Mesodermal cell (in vitro differentiated cells): ENCODE results near the gene HBG1.
A peak's percentile ranks its signal among the peaks of the same experiment; 100 is the strongest.

Source experiments
- H3K27ac ChIP-seq: 2 replicates; pipeline ENCODE4 v1.7.0; 2013; ENCODE audit warnings: mild to moderate bottlenecking, low read depth, low read length, moderate library complexity; ENCODE audit not compliant: severe bottlenecking
- H3K36me3 ChIP-seq: 2 replicates; pipeline ENCODE4 v1.7.1; 2013; ENCODE audit warnings: mild to moderate bottlenecking, low read length, moderate library complexity; ENCODE audit not compliant: control insufficient read depth, insufficient read depth
- H3K4me1 ChIP-seq: one replicate; pipeline ENCODE4 v1.7.1; 2013; ENCODE audit warnings: mild to moderate bottlenecking, low read length; ENCODE audit not compliant: insufficient read depth, control insufficient read depth, poor library complexity, severe bottlenecking
- H3K4me3 ChIP-seq: 2 replicates; pipeline ENCODE4 v1.7.0; 2013; ENCODE audit warnings: low read length, control low read depth, mild to moderate bottlenecking; ENCODE audit not compliant: insufficient read depth, poor library complexity, severe bottlenecking; ENCODE audit errors: extremely low read depth
- H3K9me3 ChIP-seq: 2 replicates; pipeline ENCODE4 v1.7.1; 2013; ENCODE audit warnings: mild to moderate bottlenecking, low read length, moderate library complexity; ENCODE audit not compliant: control insufficient read depth
- WGBS, 2 experiments: methylation state at CpG; one replicate each; pipeline ENCODE4 v1.1.5; 2013; ENCODE audit warnings: missing lambda C conversion rate in 2 of 2; ENCODE audit not compliant: insufficient coverage in 2 of 2; 5-methylcytosine and 5-hydroxymethylcytosine counted together

Gene HBG1

DNA sequence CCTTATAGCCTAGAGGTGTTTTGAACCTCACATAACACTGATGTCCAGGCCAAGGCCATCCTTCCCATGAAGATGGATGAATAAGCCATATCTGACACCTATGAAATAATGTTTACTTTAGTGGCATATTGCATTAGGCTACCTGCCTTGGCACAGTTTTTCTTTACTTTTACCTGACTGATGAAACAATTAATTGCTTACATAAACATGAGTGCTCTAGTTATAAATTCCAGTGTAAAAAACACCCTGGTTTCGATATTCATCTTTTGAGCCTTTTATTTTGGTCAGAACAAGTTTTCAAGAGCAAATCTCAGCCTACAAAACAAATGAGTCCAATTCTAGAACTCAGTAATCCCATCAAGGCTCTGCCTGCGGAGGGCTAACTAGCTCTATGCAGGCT, 27.0 kb upstream of the HBG1 start:
- 89 to 100% methylated on average over 1 of the region's 2 CpGs for WGBS, 2 experiments
- Histone ChIP-seq H3K9me3 (no peaks in the 10 kb centered on the region), H3K27ac (no peak overlapping the region), H3K4me1 (peaks cover 24% of the 10 kb centered on the region), H3K36me3 (no peaks in the 10 kb centered on the region), H3K4me3 (no peak overlapping the region)

GRCh38 chr11:5275369-5276110, 25.9 kb upstream of the HBG1 start:
- WGBS, 2 experiments, result 80 to 90% methylated on average over 2 of the region's 6 CpGs
- H3K4me1 ChIP-seq, result peaks cover 18% of the 10 kb centered on the region
- no peak overlapping the region for H3K4me3 ChIP-seq
- no peaks in the 10 kb centered on the region for H3K36me3 ChIP-seq
- no peaks in the 10 kb centered on the region for H3K9me3 ChIP-seq
- peak overlapping the region; percentile 48 for H3K27ac ChIP-seq

GRCh38 chr11:5274395-5274794, 24.7 kb upstream of the HBG1 start:
- Histone ChIP-seq H3K4me3 (no peak overlapping the region), H3K27ac (peak overlapping the region; percentile 54), H3K9me3 (no peaks in the 10 kb centered on the region), H3K4me1 (peaks cover 13% of the 10 kb centered on the region), H3K36me3 (no peaks in the 10 kb centered on the region)
- 68% methylated on average over 4 of the region's 5 CpGs for WGBS, 2 experiments

- Histone ChIP-seq H3K36me3 (no peaks in the 10 kb centered on the region), H3K9me3 (no peaks in the 10 kb centered on the region), H3K4me1 (peaks cover 13% of the 10 kb centered on the region), H3K4me3 (no peak overlapping the region), H3K27ac (no peak overlapping the region)
- 67 to 88% methylated on average over 1 of the region's 4 CpGs for WGBS, 2 experiments
These were observed 22.8 kb upstream of the HBG1 start for GRCh38 chr11:5272395-5273017.

DNA sequence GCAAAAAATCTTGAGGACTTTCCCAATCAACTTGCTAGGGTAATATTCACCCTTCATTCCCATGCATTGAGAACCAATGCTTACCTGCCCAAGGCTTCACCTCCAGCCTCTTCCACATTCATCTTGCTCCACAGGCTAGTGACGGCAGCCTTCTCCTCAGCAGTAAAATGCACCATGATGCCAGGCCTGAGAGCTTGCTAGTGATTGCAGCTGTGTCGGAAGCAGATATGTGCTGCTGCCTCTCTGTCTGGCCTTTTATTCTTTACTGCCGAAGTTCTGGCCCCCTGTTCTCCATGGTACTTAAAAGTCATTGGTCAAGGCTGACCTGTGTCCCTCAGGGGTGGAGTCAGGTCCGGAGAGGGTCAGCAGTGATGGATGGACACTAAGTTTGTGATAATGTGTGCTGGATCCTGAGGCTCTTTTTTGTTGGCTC, 20.1 kb upstream of the HBG1 start, which contains the start of gene HBE1:
TSS of gene HBE1 (minus strand) at position 231 of the 433 bp plus-strand sequence. CDS start at position 176, 55 bp downstream.
- WGBS, 2 experiments, result 81 to 84% methylated on average over 3 of the region's 4 CpGs
- H3K4me1 ChIP-seq, result peaks cover 5% of the 10 kb centered on the region
- H3K9me3 ChIP-seq, result no peaks in the 10 kb centered on the region
- no peak within 1 kb of the TSS for H3K4me3 ChIP-seq
- no peak within 1 kb of the TSS for H3K27ac ChIP-seq
- no peaks in the 10 kb centered on the region for H3K36me3 ChIP-seq

DNA sequence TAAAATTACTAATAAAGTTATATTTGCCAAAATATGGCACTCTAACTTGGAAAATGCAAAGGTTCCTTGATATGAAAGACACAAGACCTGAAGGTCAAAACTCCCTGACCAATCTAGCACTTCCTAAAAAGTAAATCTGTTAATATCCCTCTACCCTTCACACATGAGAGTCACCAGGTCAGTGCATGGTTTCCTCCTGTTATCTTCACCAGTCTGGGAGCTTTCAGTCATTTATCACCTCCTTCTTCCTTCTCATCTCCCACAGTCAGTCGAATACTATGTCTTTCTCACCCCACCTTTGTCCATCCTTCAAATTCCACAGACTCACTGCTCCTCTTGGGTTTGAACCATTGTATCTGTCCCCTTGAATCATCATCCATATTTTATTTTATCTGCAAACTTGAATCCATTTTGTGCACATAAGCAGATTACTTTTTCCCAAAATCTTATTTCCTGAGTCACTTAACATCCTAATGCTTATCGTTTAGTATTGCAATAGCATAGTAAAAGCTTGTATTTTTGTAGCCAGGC, 17.4 kb upstream of the HBG1 start:
- Histone ChIP-seq H3K4me3 (no peak overlapping the region), H3K36me3 (no peaks in the 10 kb centered on the region), H3K4me1 (no peaks in the 10 kb centered on the region), H3K9me3 (no peaks in the 10 kb centered on the region), H3K27ac (no peak overlapping the region)
- WGBS, 2 experiments, result 85 to 92% methylated on average over 1 to 2 of the region's 2 CpGs

DNA sequence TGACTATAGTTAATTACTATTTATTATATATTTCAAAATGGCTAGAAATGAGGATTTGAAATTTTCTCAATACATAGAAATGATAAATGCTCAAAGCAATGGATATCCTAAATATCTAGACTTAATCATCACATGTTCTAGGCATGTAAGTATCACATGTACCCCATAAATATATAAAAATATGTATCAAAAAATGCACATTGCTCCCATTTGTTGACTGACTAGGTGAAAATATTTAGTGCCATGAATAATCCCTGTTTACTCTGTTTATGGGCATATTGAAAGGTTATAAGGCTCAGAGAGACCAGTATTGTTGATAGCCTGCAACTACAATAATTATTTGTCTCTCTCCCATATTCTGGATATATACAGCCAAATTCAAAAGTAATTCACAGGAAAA, 17.0 kb upstream of the HBG1 start:
- no peak overlapping the region for H3K27ac ChIP-seq

DNA sequence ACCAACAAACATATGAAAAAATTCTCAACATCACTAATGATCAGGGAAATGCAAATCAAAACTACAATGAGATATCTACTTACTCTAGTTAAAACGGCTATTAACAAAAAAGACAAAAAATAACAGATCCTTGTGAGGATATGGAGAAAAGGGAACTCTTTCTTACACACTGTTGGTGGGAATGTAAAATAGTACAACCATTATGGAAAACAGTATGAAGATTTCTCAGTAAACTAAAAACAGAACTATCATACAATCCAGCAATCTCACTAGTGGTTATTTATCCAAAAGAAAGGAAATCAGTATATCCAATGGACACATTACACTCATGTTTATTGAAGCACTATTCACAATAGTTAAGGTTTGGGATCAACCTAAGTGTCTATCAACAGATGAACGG, 16.2 kb upstream of the HBG1 start:
- Histone ChIP-seq H3K4me1 (no peaks in the 10 kb centered on the region), H3K27ac (no peak overlapping the region), H3K36me3 (no peaks in the 10 kb centered on the region), H3K4me3 (no peak overlapping the region), H3K9me3 (no peaks in the 10 kb centered on the region)
- no CpG with 5 or more reads among the region's 2 CpGs for WGBS, 2 experiments

More for the DNA sequence above, 17.0 kb upstream of the HBG1 start:
- Histone ChIP-seq H3K9me3 (no peaks in the 10 kb centered on the region), H3K4me1 (no peaks in the 10 kb centered on the region), H3K4me3 (no peak overlapping the region), H3K36me3 (no peaks in the 10 kb centered on the region)

- 66 to 68% methylated on average over 4 to 7 of the region's 7 CpGs for WGBS, 2 experiments
- H3K4me3 ChIP-seq, result no peak overlapping the region
- no peak overlapping the region for H3K27ac ChIP-seq
- H3K36me3 ChIP-seq, result no peaks in the 10 kb centered on the region
- H3K4me1 ChIP-seq, result no peaks in the 10 kb centered on the region
- H3K9me3 ChIP-seq, result no peaks in the 10 kb centered on the region
These were observed 9.0 kb upstream of the HBG1 start for GRCh38 chr11:5258543-5259262.

GRCh38 chr11:5257296-5257695, 7.6 kb upstream of the HBG1 start:
- Histone ChIP-seq H3K9me3 (no peaks in the 10 kb centered on the region), H3K36me3 (no peaks in the 10 kb centered on the region), H3K27ac (no peak overlapping the region), H3K4me3 (no peak overlapping the region), H3K4me1 (no peaks in the 10 kb centered on the region)
- WGBS, 2 experiments, result 6 to 33% methylated on average over 1 to 2 of the region's 2 CpGs
